Ovary (tissue), 9 donors: ENCODE results near the gene NDUFB6. TPM values are rescaled to one million over a fixed set of nuclear protein-coding genes. Genes with fewer than 3 reads are reported as not detected.

ENCODE experiments used
- DNase-seq, 5 donors: peaks; one replicate each; pipeline ENCODE4 v3.0.0-alpha.2; 2019 to 2020
- H3K27ac ChIP-seq, 2 donors: fragments of 200-600 bp; one replicate each; pipeline versions ENCODE4 v1.5.1 to v1.8.0; 2019 to 2022
- H3K27me3 ChIP-seq: fragments of 200-600 bp; one replicate; pipeline ENCODE4 v1.8.0; 2022
- H3K36me3 ChIP-seq: fragments of 200-600 bp; sonication (generic); one replicate; pipeline ENCODE4 v1.5.1; 2019
- H3K4me1 ChIP-seq: one replicate; pipeline ENCODE4 v1.8.1; 2013; ENCODE audit warnings: mild to moderate bottlenecking, moderate library complexity; ENCODE audit not compliant: insufficient read depth
- H3K4me3 ChIP-seq: fragments of 200-600 bp; sonication (generic); one replicate; pipeline ENCODE4 v1.5.1; 2017
- H3K9me3 ChIP-seq, 2 donors: fragments of 200-600 bp in 1 of 2; sonication (generic) in 1 of 2; one replicate each; pipeline versions ENCODE4 v1.5.1 to v1.8.1; 2013 to 2019; ENCODE audit warnings: mild to moderate bottlenecking in 1 of 2, moderate library complexity in 1 of 2
- EP300 ChIP-seq: sonication (generic); formaldehyde crosslinking; IDR thresholded peaks from one replicate; pipeline ENCODE4 v1.6.1; 2017; ENCODE audit warnings: antibody characterized with exemption
- POLR2A ChIP-seq: fragments of 450-650 bp; IDR thresholded peaks from one replicate; pipeline ENCODE4 v1.6.1; 2017; ENCODE audit warnings: antibody characterized with exemption, mild to moderate bottlenecking, moderate library complexity
- WGBS, 3 donors: extraction: QIAGEN DNeasy Blood & Tissue Kit in 1 of 3; methylation state at CpG; one replicate each; pipeline versions ENCODE4 v1.1.5 to v1.1.7; 2013 to 2017; 5-methylcytosine and 5-hydroxymethylcytosine counted together
- intact Hi-C, 4 donors: fragments of 100-400 bp; cut with DNase I; formaldehyde crosslinking; loops; one replicate each; pipeline versions ENCODE4 v1.11.0 to v1.15.1; 2022 to 2023
- polyA plus RNA-seq, 2 donors: library from polyadenylated mRNA; stranded (reverse); fragments of 200-250 nt in 1 of 2; fragments of 350-450 nt in 1 of 2; fragmentation: Illumina TruSeq in 1 of 2; extraction: RNeasy Lipid Tissue Mini Kit (QIAGEN cat#74804) in 1 of 2; gene quantifications; one replicate each; pipeline ENCODE4 v1.2.3, GENCODE V29; 2013 to 2014
- total RNA-seq, 7 donors: library from RNA; depleted of rRNA in 2 of 7; stranded (reverse); fragments of >200 nt in 2 of 7; fragmentation: NEBNext Ultra II Directional in 3 of 7; extraction: Animal tissue kit (Norgen Biotek cat#: 25700) in 3 of 7; gene quantifications; one replicate each; pipeline versions ENCODE4 v1.1.0 to v1.2.4, GENCODE V29; 2016 to 2023
- TF ChIP-seq, protein P1 (sequence below), 3 donors: fragments of 450-650 bp in 2 of 3; fragments of 200-600 bp in 1 of 3; IDR thresholded peaks; one replicate each; pipeline versions ENCODE4 v1.5.1 to v1.8.0; 2016 to 2022; ENCODE audit warnings: antibody characterized with exemption in 3 of 3, mild to moderate bottlenecking in 1 of 3
- donor health status: DM: no; HTN: no; CAD: no; lungs with moderate emphysema.
- donor health status: DM: no; HTN: no; CAD: no.
- donor health status: Bipolar disorder and iron deficiency.
- donor health status: DM: yes; HTN: yes; CAD: no.
- donor health status: DM: no; HTN: no; CAD: no.
- donor health status: DM: yes; HTN: yes; CAD: no.

NDUFB6 gene
- total and polyA plus RNA-seq, 9 donors, result 19.6 to 42.5 (median 37.8) TPM

DNA sequence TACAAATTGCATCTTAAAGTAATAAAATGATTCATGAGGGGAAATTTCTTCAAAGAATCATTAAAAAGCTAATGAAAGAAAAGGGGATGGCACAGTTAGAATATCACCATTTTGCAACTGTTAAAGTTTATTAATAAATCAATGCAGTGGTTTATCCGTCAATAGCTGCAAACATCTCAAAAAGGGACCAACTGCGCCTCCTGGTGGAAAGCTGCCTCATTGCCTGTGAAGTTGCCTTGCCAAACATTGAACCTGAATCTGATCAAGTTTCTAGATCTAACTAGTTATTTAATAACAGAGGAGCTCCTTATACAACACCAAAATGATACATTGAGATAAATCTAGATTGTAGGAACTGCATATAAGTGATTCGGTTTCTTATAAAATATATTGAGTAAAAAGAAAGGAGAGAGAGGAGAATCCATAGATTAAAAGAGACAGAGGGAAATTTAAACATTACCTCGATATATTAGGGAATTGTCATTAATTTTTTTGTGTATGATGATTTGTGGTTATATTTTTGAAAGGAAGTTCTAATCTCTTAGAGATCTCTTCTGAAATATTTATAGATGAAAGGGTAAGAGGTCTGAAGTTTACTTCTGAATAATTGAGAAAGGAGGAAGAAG lies 6.9 kb upstream of the NDUFB6 start:
- Histone ChIP-seq H3K4me1 (no peaks in the 10 kb centered on the region), H3K4me3 (no peak overlapping the region), H3K9me3 (no peaks in the 10 kb centered on the region), H3K27me3 (no peaks in the 10 kb centered on the region), H3K27ac (no peak overlapping the region), H3K36me3 (no peaks in the 10 kb centered on the region)
- intact Hi-C loops, result loop anchor here (2.0 to 10.0 kb wide), 4 partner anchors 201 to 387 kb away; no protein-coding TSS in a partner anchor
- 10 to 15% (median 11%) methylated on average over 4 of the region's 4 CpGs for WGBS, 3 donors
- TF ChIP-seq EP300, result no peak
- TF ChIP-seq, protein P1, sequence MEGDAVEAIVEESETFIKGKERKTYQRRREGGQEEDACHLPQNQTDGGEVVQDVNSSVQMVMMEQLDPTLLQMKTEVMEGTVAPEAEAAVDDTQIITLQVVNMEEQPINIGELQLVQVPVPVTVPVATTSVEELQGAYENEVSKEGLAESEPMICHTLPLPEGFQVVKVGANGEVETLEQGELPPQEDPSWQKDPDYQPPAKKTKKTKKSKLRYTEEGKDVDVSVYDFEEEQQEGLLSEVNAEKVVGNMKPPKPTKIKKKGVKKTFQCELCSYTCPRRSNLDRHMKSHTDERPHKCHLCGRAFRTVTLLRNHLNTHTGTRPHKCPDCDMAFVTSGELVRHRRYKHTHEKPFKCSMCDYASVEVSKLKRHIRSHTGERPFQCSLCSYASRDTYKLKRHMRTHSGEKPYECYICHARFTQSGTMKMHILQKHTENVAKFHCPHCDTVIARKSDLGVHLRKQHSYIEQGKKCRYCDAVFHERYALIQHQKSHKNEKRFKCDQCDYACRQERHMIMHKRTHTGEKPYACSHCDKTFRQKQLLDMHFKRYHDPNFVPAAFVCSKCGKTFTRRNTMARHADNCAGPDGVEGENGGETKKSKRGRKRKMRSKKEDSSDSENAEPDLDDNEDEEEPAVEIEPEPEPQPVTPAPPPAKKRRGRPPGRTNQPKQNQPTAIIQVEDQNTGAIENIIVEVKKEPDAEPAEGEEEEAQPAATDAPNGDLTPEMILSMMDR (IDR thresholded peaks at IDR 0.05), result peak; percentile 49 to 76 (median 76)
- DNase-seq, result peak; percentile 48 to 77 (median 76)

GRCh38 chr9:32578976-32579375 lies 6.0 kb upstream of the NDUFB6 start:
- WGBS, 3 donors, result 36 to 47% (median 38%) methylated on average over 5 of the region's 5 CpGs
- Histone ChIP-seq H3K36me3 (no peaks in the 10 kb centered on the region), H3K9me3 (no peaks in the 10 kb centered on the region), H3K4me1 (no peaks in the 10 kb centered on the region), H3K27ac (no peak overlapping the region), H3K27me3 (no peaks in the 10 kb centered on the region), H3K4me3 (no peak overlapping the region)
- no peak for TF ChIP-seq POLR2A
- TF ChIP-seq, protein P1 (IDR thresholded peaks at IDR 0.05), result no peak
- TF ChIP-seq EP300, result no peak
- intact Hi-C loops, result no loop called here
- no peak for DNase-seq

- TF ChIP-seq, protein P1 (IDR thresholded peaks at IDR 0.05), result no peak
- TF ChIP-seq POLR2A (no peak), EP300 (no peak)
- no peaks in the 10 kb centered on the region for H3K9me3 ChIP-seq
- intact Hi-C loops, result no loop called here
- no peak overlapping the region for H3K4me3 ChIP-seq
- H3K36me3 ChIP-seq, result no peaks in the 10 kb centered on the region
- no peak overlapping the region for H3K27ac ChIP-seq
- H3K27me3 ChIP-seq, result no peaks in the 10 kb centered on the region
- no peaks in the 10 kb centered on the region for H3K4me1 ChIP-seq
- no peak for DNase-seq
- 86 to 90% (median 87%) methylated on average over 3 of the region's 3 CpGs for whole genome bisulfite sequencing, 3 donors
Observed at GRCh38 chr9:32577316-32577715, 4.4 kb upstream of the NDUFB6 start.

- intact Hi-C loops, result no loop called here
- DNase-seq, result no peak
- Histone ChIP-seq H3K4me3 (no peak overlapping the region), H3K27me3 (no peaks in the 10 kb centered on the region), H3K9me3 (no peaks in the 10 kb centered on the region), H3K36me3 (no peaks in the 10 kb centered on the region), H3K4me1 (no peaks in the 10 kb centered on the region), H3K27ac (no peak overlapping the region)
- TF ChIP-seq POLR2A (no peak), EP300 (no peak)
- TF ChIP-seq, protein P1 (IDR thresholded peaks at IDR 0.05), result no peak
- 44 to 52% (median 50%) methylated on average over 1 of the region's 1 CpG for WGBS, 3 donors
Observed at GRCh38 chr9:32574858-32575257, 1.9 kb upstream of the NDUFB6 start.
